GM23338 (cell line): Measurements from ENCODE around the gene MPP1. TPM values are rescaled to one million over a fixed set of nuclear protein-coding genes. Genes with fewer than 3 reads are reported as not detected.

Source experiments
- ATAC-seq: fragments of 200-7000 bp; cut with Tn5 transposase; 3 replicates; pipeline ENCODE4 v1.9.1; 2020
- DNase-seq: peaks from one replicate; pipeline ENCODE4 v3.0.0-alpha.2; 2015; ENCODE audit warnings: low spot score
- H2AFZ ChIP-seq: fragments of 200-600 bp; sonication (generic); 2 replicates; pipeline ENCODE4 v1.8.0; 2016; ENCODE audit warnings: antibody characterized with exemption, mild to moderate bottlenecking, moderate library complexity
- H3F3A ChIP-seq: fragments of 200-600 bp; sonication (generic); replicated peaks from 2 replicates; pipeline ENCODE4 v1.8.0; 2017; ENCODE audit warnings: antibody characterized with exemption, mixed run types, low read depth
- H3K27ac ChIP-seq: fragments of 200-600 bp; sonication (generic); 2 replicates; pipeline ENCODE4 v1.6.1; 2016; ENCODE audit warnings: low read depth
- H3K27me3 ChIP-seq: fragments of 200-600 bp; sonication (generic); 2 replicates; pipeline ENCODE4 v1.8.0; 2016; ENCODE audit warnings: mild to moderate bottlenecking, mixed run types, moderate library complexity; ENCODE audit not compliant: insufficient read depth
- H3K36me3 ChIP-seq: fragments of 200-600 bp; sonication (generic); 2 replicates; pipeline ENCODE4 v1.8.0; 2016; ENCODE audit warnings: mild to moderate bottlenecking; ENCODE audit not compliant: insufficient read depth
- H3K4me1 ChIP-seq: fragments of 200-600 bp; sonication (generic); 2 replicates; pipeline ENCODE4 v1.8.0; 2016; ENCODE audit warnings: mild to moderate bottlenecking, moderate library complexity; ENCODE audit not compliant: insufficient read depth
- H3K4me2 ChIP-seq: fragments of 200-600 bp; sonication (generic); 2 replicates; pipeline ENCODE4 v1.7.1; 2017; ENCODE audit warnings: mixed run types
- H3K4me3 ChIP-seq: fragments of 200-600 bp; sonication (generic); 2 replicates; pipeline ENCODE4 v1.6.1; 2016; ENCODE audit warnings: mixed run types
- H3K79me2 ChIP-seq: fragments of 200-600 bp; sonication (generic); replicated peaks from 2 replicates; pipeline ENCODE4 v1.8.0; 2017; ENCODE audit warnings: mild to moderate bottlenecking; ENCODE audit not compliant: insufficient read depth
- H3K9me2 ChIP-seq: fragments of 200-600 bp; sonication (generic); 2 replicates; pipeline ENCODE4 v1.8.0; 2017; ENCODE audit not compliant: insufficient read depth
- H4K20me1 ChIP-seq: fragments of 200-600 bp; sonication (generic); replicated peaks from 2 replicates; pipeline ENCODE4 v1.8.0; 2017; ENCODE audit warnings: mild to moderate bottlenecking; ENCODE audit not compliant: insufficient read depth
- H3K27ac Mint-ChIP-seq: 2 replicates; pipeline ENCODE4 v1.8.0; 2020; ENCODE audit warnings: inconsistent platforms, mild to moderate bottlenecking, moderate library complexity, mixed read lengths
- H3K27me3 Mint-ChIP-seq: 3 replicates; pipeline ENCODE4 v1.8.0; 2022; ENCODE audit warnings: low read depth, mild to moderate bottlenecking, moderate library complexity, mixed read lengths, inconsistent platforms; ENCODE audit not compliant: insufficient read depth, poor library complexity
- H3K36me3 Mint-ChIP-seq: 3 replicates; pipeline ENCODE4 v1.8.0; 2021; ENCODE audit warnings: low read depth, mild to moderate bottlenecking, inconsistent platforms, moderate library complexity, mixed read lengths
- H3K4me1 Mint-ChIP-seq: 3 replicates; pipeline ENCODE4 v1.8.0; 2020; ENCODE audit warnings: mild to moderate bottlenecking, inconsistent platforms, mixed read lengths
- H3K4me3 Mint-ChIP-seq: 3 replicates; pipeline ENCODE4 v1.8.0; 2021; ENCODE audit warnings: moderate library complexity, mild to moderate bottlenecking, inconsistent platforms, mixed read lengths
- H3K9me3 Mint-ChIP-seq: 3 replicates; pipeline ENCODE4 v1.8.0; 2020; ENCODE audit warnings: moderate library complexity, mild to moderate bottlenecking, inconsistent platforms, mixed read lengths
- EZH2 ChIP-seq: fragments of 200-600 bp; sonication (generic); IDR thresholded peaks from one replicate; pipeline ENCODE4 v1.8.0; 2017; ENCODE audit warnings: antibody characterized with exemption, mild to moderate bottlenecking, low read depth; ENCODE audit not compliant: unreplicated experiment
- JUNB ChIP-seq: IDR thresholded peaks from one replicate; pipeline ENCODE4 v1.6.1; 2016; ENCODE audit warnings: antibody characterized with exemption; ENCODE audit not compliant: unreplicated experiment
- NANOG ChIP-seq: IDR thresholded peaks from 2 replicates; pipeline ENCODE4 v1.6.1; 2016; ENCODE audit warnings: antibody characterized with exemption, borderline replicate concordance
- POLR2AphosphoS5 ChIP-seq: IDR thresholded peaks from 2 replicates; pipeline ENCODE4 v1.6.1; 2016; ENCODE audit warnings: antibody characterized with exemption, low read depth
- STAT1 ChIP-seq: IDR thresholded peaks from one replicate; pipeline ENCODE4 v1.6.1; 2016; ENCODE audit warnings: antibody characterized with exemption; ENCODE audit not compliant: unreplicated experiment
- polyA plus RNA-seq: library from polyadenylated mRNA; unstranded; fragments of >200 nt; fragmentation: Nextera tagmentation; extraction: Ambion mirVana; gene quantifications from 2 replicates; pipeline ENCODE4 v1.2.1, GENCODE V29; 2016
- total RNA-seq: library from RNA; depleted of rRNA; stranded (reverse); fragments of >200 nt; shearing (Covaris generic); gene quantifications from 2 replicates; pipeline ENCODE4 v1.2.3, GENCODE V29; 2014
- TF ChIP-seq, protein P1 (sequence below): fragments of 250-450 bp; sonication (Bioruptor Pico); IDR thresholded peaks from 2 replicates; pipeline ENCODE4 v1.5.0; 2020; ENCODE audit warnings: mild to moderate bottlenecking, moderate library complexity

The MPP1 gene
- total and polyA plus RNA-seq, 2 experiments from 2014 or later = 18.7 to 27.2 TPM

GRCh38 chrX:154822029-154822428 is 16.7 kb upstream of the MPP1 start (continued):
- TF ChIP-seq, protein P1, sequence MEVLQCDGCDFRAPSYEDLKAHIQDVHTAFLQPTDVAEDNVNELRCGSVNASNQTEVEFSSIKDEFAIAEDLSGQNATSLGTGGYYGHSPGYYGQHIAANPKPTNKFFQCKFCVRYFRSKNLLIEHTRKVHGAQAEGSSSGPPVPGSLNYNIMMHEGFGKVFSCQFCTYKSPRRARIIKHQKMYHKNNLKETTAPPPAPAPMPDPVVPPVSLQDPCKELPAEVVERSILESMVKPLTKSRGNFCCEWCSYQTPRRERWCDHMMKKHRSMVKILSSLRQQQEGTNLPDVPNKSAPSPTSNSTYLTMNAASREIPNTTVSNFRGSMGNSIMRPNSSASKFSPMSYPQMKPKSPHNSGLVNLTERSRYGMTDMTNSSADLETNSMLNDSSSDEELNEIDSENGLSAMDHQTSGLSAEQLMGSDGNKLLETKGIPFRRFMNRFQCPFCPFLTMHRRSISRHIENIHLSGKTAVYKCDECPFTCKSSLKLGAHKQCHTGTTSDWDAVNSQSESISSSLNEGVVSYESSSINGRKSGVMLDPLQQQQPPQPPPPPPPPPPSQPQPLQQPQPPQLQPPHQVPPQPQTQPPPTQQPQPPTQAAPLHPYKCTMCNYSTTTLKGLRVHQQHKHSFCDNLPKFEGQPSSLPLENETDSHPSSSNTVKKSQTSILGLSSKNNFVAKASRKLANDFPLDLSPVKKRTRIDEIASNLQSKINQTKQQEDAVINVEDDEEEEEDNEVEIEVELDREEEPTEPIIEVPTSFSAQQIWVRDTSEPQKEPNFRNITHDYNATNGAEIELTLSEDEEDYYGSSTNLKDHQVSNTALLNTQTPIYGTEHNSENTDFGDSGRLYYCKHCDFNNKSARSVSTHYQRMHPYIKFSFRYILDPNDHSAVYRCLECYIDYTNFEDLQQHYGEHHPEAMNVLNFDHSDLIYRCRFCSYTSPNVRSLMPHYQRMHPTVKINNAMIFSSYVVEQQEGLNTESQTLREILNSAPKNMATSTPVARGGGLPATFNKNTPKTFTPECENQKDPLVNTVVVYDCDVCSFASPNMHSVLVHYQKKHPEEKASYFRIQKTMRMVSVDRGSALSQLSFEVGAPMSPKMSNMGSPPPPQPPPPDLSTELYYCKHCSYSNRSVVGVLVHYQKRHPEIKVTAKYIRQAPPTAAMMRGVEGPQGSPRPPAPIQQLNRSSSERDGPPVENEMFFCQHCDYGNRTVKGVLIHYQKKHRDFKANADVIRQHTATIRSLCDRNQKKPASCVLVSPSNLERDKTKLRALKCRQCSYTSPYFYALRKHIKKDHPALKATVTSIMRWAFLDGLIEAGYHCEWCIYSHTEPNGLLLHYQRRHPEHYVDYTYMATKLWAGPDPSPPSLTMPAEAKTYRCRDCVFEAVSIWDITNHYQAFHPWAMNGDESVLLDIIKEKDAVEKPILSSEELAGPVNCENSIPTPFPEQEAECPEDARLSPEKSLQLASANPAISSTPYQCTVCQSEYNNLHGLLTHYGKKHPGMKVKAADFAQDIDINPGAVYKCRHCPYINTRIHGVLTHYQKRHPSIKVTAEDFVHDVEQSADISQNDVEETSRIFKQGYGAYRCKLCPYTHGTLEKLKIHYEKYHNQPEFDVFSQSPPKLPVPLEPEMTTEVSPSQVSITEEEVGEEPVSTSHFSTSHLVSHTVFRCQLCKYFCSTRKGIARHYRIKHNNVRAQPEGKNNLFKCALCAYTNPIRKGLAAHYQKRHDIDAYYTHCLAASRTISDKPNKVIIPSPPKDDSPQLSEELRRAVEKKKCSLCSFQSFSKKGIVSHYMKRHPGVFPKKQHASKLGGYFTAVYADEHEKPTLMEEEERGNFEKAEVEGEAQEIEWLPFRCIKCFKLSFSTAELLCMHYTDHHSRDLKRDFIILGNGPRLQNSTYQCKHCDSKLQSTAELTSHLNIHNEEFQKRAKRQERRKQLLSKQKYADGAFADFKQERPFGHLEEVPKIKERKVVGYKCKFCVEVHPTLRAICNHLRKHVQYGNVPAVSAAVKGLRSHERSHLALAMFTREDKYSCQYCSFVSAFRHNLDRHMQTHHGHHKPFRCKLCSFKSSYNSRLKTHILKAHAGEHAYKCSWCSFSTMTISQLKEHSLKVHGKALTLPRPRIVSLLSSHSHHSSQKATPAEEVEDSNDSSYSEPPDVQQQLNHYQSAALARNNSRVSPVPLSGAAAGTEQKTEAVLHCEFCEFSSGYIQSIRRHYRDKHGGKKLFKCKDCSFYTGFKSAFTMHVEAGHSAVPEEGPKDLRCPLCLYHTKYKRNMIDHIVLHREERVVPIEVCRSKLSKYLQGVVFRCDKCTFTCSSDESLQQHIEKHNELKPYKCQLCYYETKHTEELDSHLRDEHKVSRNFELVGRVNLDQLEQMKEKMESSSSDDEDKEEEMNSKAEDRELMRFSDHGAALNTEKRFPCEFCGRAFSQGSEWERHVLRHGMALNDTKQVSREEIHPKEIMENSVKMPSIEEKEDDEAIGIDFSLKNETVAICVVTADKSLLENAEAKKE (CRISPR knock-in tag) = no peak

DNA sequence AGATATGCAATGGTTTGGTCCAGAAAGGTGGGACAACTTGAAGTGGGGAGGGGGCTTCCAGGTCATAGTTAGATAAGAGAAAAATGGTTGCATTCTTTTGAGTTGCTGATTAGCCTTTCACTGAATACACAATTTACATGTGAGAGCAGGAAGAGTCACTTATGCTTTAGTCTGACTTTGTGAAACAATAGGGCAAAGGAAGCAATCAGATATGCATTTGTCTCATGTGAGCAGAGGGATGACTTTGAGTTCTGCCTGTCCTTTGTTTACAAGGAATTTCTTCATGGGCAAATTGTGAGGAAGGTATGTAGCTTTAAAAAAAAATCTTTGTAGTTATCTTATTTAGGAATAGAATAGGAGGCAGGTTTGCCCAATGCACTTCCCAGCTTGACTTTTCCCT is 16.2 kb upstream of the MPP1 start:
- H4K20me1 ChIP-seq = no peaks in the 10 kb centered on the region
- peaks cover 12% of the 10 kb centered on the region; the same call in 1 of the 2 replicates for H3K4me1 ChIP-seq
- H3K27me3 ChIP-seq = no peaks in the 10 kb centered on the region
- TF ChIP-seq EZH2 (no peak), NANOG (peak; percentile 41; the same call in 1 of the 2 replicates), POLR2AphosphoS5 (no peak), STAT1 (no peak), JUNB (no peak)
- 0 out of 2 replicates have a peak, but pooled peaks cover 4% of the 10 kb centered on the region for H3F3A ChIP-seq
- no peaks in the 10 kb centered on the region for H3K79me2 ChIP-seq
- ATAC-seq (no peak), DNase-seq (no peak)
- no peaks in the 10 kb centered on the region for H3K9me2 ChIP-seq
- no peak overlapping the region for H3K4me3 ChIP-seq
- H3K4me2 ChIP-seq = 0 out of 2 replicates have a peak overlapping the region, but pooled peaks have one; percentile 50
- H3K27ac Mint-ChIP-seq = peak overlapping the region; percentile 91
- peaks cover 4% of the 10 kb centered on the region for H3K27me3 Mint-ChIP-seq
- peaks cover 36% of the 10 kb centered on the region for H3K4me1 Mint-ChIP-seq
- H3K36me3 ChIP-seq = no peaks in the 10 kb centered on the region
- H2AFZ ChIP-seq = no peak overlapping the region
- H3K9me3 Mint-ChIP-seq = peaks cover 14% of the 10 kb centered on the region
- no peak overlapping the region for H3K4me3 Mint-ChIP-seq
- H3K27ac ChIP-seq = peak overlapping the region; percentile 96
- H3K36me3 Mint-ChIP-seq = peaks cover 18% of the 10 kb centered on the region
